DOHH2 (cell line): Measurements from ENCODE around the gene GNLY.

Experiments used
- EZH2phosphoT487 ChIP-seq: fragments of 200-600 bp; sonication (generic); IDR thresholded peaks from 2 replicates; pipeline ENCODE4 v1.6.1; 2017; ENCODE audit warnings: borderline replicate concordance, mild to moderate bottlenecking, antibody characterized with exemption, low read length, moderate library complexity, mixed read lengths
- TF ChIP-seq, protein P1 (sequence below): fragments of 200-600 bp; sonication (generic); IDR thresholded peaks from one replicate; pipeline ENCODE4 v1.5.1; 2014; ENCODE audit warnings: antibody characterized with exemption, mild to moderate bottlenecking, low read depth, low read length; ENCODE audit not compliant: poor library complexity, severe bottlenecking

DNA sequence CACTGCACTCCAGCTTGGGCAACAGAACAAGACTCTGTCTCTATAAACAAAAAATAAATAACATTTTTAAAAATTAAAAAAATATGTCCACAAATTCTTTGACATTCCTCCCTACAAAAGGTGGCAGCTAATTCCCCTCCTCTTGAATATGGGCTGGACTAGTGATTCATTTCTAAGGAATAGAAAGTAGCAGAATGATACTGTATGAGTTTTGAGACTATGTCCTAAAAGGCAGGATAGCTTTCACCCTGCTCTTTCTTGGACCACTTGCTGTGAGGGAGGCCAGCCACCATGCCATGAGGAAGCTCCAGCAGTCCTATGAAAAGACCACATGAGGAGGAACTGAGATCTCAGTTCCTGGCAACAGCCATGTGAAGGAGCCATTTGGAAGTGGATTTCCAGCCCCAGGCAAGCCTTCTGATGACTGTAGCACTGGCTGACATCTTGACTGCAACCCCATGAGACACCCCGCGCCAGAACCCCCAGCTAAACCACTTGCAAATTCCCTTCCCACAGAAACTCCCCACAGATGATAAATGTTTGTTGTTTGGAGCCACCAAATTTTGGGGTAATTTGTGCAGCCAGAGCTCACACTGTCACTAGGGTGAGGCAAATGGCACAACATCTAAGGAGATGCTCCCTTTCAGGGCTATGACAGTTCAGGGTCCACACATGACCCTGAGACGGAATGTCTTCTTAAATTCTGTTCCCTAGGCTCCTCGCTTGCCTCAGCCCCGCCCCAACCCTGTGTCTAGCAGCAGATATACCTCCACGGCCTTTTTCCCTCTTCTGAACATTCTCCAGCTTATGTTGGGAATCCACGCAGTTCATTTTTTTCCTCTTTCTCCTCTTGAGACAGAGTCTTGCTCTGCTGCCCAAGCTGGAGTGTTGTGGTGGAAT is 42.5 kb downstream of the GNLY start:
- TF ChIP-seq, protein P1, sequence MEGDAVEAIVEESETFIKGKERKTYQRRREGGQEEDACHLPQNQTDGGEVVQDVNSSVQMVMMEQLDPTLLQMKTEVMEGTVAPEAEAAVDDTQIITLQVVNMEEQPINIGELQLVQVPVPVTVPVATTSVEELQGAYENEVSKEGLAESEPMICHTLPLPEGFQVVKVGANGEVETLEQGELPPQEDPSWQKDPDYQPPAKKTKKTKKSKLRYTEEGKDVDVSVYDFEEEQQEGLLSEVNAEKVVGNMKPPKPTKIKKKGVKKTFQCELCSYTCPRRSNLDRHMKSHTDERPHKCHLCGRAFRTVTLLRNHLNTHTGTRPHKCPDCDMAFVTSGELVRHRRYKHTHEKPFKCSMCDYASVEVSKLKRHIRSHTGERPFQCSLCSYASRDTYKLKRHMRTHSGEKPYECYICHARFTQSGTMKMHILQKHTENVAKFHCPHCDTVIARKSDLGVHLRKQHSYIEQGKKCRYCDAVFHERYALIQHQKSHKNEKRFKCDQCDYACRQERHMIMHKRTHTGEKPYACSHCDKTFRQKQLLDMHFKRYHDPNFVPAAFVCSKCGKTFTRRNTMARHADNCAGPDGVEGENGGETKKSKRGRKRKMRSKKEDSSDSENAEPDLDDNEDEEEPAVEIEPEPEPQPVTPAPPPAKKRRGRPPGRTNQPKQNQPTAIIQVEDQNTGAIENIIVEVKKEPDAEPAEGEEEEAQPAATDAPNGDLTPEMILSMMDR = no peak
- no peak for TF ChIP-seq EZH2phosphoT487
